Prostate gland (tissue), 2 donors: ENCODE results near the gene CSNK1A1.

Experiments used
- POLR2A ChIP-seq: fragments of 450-650 bp; IDR thresholded peaks from one replicate; pipeline ENCODE4 v1.6.1; 2016; ENCODE audit warnings: antibody characterized with exemption, mild to moderate bottlenecking
- POLR2AphosphoS5 ChIP-seq: sonication (generic); formaldehyde crosslinking; IDR thresholded peaks from one replicate; pipeline ENCODE4 v1.6.1; 2017; ENCODE audit warnings: antibody characterized with exemption
- TF ChIP-seq, protein P1 (sequence below), 4 experiments: fragments of 200-600 bp in 2 of 4; fragments of 450-650 bp in 2 of 4; sonication (generic) in 2 of 4; IDR thresholded peaks; 1 replicate in 3 of 4; 2 replicates in 1 of 4; pipeline ENCODE4 v1.5.1; 2016 to 2019; ENCODE audit warnings: antibody characterized with exemption in 4 of 4, mild to moderate bottlenecking in 2 of 4, moderate library complexity in 2 of 4

DNA sequence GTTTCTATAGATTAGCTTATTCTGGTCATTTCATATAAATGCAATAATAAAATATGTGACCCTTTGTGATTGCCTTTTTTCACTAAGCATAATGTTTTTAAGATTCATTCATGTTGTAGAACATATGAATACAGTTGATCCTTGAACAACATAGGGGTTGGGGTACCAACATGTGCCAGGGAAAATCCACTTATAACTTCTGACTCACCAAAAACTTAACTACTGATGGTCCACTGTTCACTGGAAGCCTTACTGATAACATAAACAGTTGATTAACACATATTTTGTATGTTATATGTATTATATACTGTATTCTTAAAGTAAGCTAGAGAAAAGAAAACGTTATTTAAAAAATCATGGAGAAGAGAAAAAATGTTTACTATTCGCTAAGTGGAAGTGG is 42.1 kb upstream of the CSNK1A1 start:
- TF ChIP-seq, protein P1, sequence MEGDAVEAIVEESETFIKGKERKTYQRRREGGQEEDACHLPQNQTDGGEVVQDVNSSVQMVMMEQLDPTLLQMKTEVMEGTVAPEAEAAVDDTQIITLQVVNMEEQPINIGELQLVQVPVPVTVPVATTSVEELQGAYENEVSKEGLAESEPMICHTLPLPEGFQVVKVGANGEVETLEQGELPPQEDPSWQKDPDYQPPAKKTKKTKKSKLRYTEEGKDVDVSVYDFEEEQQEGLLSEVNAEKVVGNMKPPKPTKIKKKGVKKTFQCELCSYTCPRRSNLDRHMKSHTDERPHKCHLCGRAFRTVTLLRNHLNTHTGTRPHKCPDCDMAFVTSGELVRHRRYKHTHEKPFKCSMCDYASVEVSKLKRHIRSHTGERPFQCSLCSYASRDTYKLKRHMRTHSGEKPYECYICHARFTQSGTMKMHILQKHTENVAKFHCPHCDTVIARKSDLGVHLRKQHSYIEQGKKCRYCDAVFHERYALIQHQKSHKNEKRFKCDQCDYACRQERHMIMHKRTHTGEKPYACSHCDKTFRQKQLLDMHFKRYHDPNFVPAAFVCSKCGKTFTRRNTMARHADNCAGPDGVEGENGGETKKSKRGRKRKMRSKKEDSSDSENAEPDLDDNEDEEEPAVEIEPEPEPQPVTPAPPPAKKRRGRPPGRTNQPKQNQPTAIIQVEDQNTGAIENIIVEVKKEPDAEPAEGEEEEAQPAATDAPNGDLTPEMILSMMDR (IDR thresholded peaks at IDR 0.05), result no peak
- TF ChIP-seq POLR2AphosphoS5 (no peak), POLR2A (no peak)
